HFFc6 (cell line): ENCODE data around the gene RASGRF2. TPM values are rescaled to one million over a fixed set of nuclear protein-coding genes. Genes with fewer than 3 reads are reported as not detected.

Experiments used
- DNase-seq: peaks from one replicate; pipeline ENCODE4 v3.0.0-alpha.2; 2018
- H3K27ac Mint-ChIP-seq: 2 replicates; pipeline ENCODE4 v1.8.0; 2020; ENCODE audit warnings: mild to moderate bottlenecking, mixed read lengths
- H3K27me3 Mint-ChIP-seq: 2 replicates; pipeline ENCODE4 v1.8.0; 2021; ENCODE audit warnings: mild to moderate bottlenecking, moderate library complexity, mixed read lengths; ENCODE audit not compliant: insufficient read depth
- H3K36me3 Mint-ChIP-seq: 2 replicates; pipeline ENCODE4 v1.8.0; 2021; ENCODE audit warnings: low read depth, mixed read lengths
- H3K4me1 Mint-ChIP-seq: 2 replicates; pipeline ENCODE4 v1.8.0; 2020; ENCODE audit warnings: low read depth, mixed read lengths
- H3K4me3 Mint-ChIP-seq: 2 replicates; pipeline ENCODE4 v1.8.0; 2020; ENCODE audit warnings: mild to moderate bottlenecking, moderate library complexity, mixed read lengths
- H3K9me3 Mint-ChIP-seq: 2 replicates; pipeline ENCODE4 v1.8.0; 2020; ENCODE audit warnings: mild to moderate bottlenecking, mixed read lengths
- total RNA-seq, 6 experiments: library from RNA; stranded (reverse); fragmentation: NEBNext Ultra II Directional; extraction: Animal tissue kit (Norgen Biotek cat#: 25700); gene quantifications; 2 replicates in 1 of 6; 3 replicates in 5 of 6; pipeline ENCODE4 v1.2.3, GENCODE V29; 2021
- TF ChIP-seq, protein P1 (sequence below): fragments of 200-600 bp; sonication (generic); IDR thresholded peaks from 2 replicates; pipeline ENCODE4 v1.5.0; 2021; ENCODE audit warnings: antibody characterized with exemption, mild to moderate bottlenecking

The RASGRF2 gene
- total RNA-seq, 6 experiments from 2014 or later = 0.21 to 0.97 (median 0.69) TPM

DNA sequence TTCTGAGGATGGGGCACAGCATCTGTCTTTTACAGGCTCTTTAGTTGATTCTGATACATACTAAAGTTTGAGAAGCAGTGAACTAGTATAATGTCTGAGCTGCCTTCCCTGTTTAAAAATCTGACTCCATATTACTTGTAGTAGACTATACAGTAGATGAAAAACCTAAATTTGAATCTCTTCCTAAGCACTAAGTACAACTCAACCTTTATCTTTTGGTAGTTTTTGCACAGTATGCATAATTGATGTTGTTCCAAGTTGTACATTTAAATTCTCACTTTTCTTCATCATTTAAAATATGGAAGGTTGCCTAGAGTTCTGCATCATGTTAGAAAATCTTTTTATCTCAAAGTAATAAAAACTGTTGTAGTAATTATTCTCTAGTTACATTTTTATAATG, 174.4 kb downstream of the RASGRF2 start:
- H3K27ac Mint-ChIP-seq = no peak overlapping the region
- no peak overlapping the region for H3K4me3 Mint-ChIP-seq
- H3K4me1 Mint-ChIP-seq = no peaks in the 10 kb centered on the region
- H3K36me3 Mint-ChIP-seq = no peaks in the 10 kb centered on the region
- TF ChIP-seq, protein P1, sequence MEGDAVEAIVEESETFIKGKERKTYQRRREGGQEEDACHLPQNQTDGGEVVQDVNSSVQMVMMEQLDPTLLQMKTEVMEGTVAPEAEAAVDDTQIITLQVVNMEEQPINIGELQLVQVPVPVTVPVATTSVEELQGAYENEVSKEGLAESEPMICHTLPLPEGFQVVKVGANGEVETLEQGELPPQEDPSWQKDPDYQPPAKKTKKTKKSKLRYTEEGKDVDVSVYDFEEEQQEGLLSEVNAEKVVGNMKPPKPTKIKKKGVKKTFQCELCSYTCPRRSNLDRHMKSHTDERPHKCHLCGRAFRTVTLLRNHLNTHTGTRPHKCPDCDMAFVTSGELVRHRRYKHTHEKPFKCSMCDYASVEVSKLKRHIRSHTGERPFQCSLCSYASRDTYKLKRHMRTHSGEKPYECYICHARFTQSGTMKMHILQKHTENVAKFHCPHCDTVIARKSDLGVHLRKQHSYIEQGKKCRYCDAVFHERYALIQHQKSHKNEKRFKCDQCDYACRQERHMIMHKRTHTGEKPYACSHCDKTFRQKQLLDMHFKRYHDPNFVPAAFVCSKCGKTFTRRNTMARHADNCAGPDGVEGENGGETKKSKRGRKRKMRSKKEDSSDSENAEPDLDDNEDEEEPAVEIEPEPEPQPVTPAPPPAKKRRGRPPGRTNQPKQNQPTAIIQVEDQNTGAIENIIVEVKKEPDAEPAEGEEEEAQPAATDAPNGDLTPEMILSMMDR = no peak
- DNase-seq = no peak
- no peaks in the 10 kb centered on the region for H3K9me3 Mint-ChIP-seq
- 0 out of 2 replicates have a peak, but pooled peaks cover 3% of the 10 kb centered on the region for H3K27me3 Mint-ChIP-seq

DNA sequence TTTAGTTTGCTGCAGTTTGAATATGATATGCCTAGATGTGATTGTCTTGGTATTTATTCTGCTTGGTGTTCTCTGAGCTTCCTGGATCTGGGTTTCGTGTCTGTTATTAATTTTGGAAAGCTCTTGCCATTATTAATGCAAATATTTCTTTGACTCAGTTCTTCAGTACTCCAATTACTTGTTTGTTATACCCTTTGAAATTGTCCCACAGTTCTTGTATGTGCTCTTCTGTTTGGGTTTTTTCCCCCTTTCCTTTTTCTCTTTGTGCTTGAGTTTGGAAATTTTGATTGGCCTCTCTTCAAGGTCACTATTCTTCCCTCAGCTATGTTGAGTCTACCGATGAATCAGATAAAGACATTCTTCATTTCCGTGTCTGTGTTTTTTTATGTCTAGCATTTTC, 176.4 kb downstream of the RASGRF2 start:
- Mint-ChIP-seq H3K9me3 (no peaks in the 10 kb centered on the region), H3K4me3 (no peak overlapping the region), H3K36me3 (no peaks in the 10 kb centered on the region), H3K27me3 (peaks cover 7% of the 10 kb centered on the region; the same call in 1 of the 2 replicates), H3K4me1 (no peaks in the 10 kb centered on the region), H3K27ac (no peak overlapping the region)
- DNase-seq = no peak
- TF ChIP-seq, protein P1 = no peak

DNA sequence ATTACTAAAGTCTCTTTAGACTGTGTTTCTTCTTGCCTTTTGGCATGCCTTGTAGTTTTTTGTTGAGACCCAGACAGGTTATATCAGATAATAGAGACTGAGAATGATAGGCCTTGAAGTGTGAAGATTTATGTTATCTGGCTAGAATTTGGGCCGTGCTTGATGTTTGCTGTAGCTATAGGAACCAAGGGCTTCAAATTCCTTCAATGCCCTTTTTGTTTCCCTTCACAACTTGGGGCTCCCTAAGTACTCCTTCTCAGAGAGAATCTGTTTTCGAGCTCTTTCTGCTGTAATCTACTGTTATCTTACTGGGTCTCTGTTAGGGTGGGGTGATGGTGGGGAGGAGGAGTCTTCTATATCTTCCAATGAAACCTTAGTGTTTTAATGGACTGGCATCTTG, 177.7 kb downstream of the RASGRF2 start:
- DNase-seq = no peak
- Mint-ChIP-seq H3K4me1 (no peaks in the 10 kb centered on the region), H3K9me3 (no peaks in the 10 kb centered on the region), H3K27me3 (peaks cover 8% of the 10 kb centered on the region; the same call in 1 of the 2 replicates), H3K4me3 (no peak overlapping the region), H3K27ac (no peak overlapping the region), H3K36me3 (no peaks in the 10 kb centered on the region)
- TF ChIP-seq, protein P1 = no peak

DNA sequence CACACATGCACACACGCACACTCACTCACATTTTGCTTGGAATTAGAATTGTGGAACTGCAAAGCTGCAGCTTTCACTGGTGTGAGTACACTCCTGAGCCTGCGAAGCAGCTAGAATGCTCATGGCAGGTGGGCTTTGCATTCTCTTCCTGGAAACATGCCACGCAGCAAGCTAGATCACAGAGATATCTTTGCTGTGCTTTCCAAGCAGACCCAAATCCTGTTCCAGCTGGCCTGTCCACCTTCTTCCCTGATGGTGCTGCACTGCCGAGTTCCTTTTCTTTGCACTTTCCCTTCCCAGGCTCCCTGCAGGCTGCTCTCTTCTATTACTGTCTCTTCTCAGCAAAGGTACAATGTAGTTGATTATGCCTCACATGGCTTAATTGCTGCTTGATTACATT, 180.3 kb downstream of the RASGRF2 start:
- H3K36me3 Mint-ChIP-seq = no peaks in the 10 kb centered on the region
- no peak overlapping the region for H3K4me3 Mint-ChIP-seq
- no peaks in the 10 kb centered on the region for H3K9me3 Mint-ChIP-seq
- TF ChIP-seq, protein P1 = no peak
- H3K4me1 Mint-ChIP-seq = no peaks in the 10 kb centered on the region
- DNase-seq = no peak
- H3K27me3 Mint-ChIP-seq = peaks cover 5% of the 10 kb centered on the region; the same call in 1 of the 2 replicates
- H3K27ac Mint-ChIP-seq = no peak overlapping the region

DNA sequence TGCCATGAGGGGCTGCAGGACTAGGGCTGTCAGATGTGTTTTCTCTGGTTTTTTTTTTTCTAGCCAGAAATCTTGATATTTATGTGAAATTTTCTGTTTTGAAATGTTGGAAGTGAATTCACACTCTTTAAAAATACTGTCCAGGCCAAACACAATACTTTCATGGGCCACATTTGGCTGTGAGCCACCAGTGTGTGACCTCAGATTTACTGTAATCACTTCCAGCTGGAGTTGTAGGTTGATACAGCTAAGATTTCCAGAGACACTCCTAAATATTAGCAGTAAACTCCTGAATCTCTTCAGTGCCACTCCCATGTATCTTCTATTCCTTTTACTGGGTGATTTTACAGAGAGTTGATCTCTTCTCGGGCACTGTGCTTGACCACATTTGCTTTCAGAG, 180.8 kb downstream of the RASGRF2 start:
- TF ChIP-seq, protein P1 = no peak
- H3K36me3 Mint-ChIP-seq = no peaks in the 10 kb centered on the region
- no peak overlapping the region for H3K4me3 Mint-ChIP-seq
- no peaks in the 10 kb centered on the region for H3K9me3 Mint-ChIP-seq
- no peak for DNase-seq
- no peak overlapping the region for H3K27ac Mint-ChIP-seq
- H3K27me3 Mint-ChIP-seq = peaks cover 5% of the 10 kb centered on the region; the same call in 1 of the 2 replicates
- H3K4me1 Mint-ChIP-seq = no peaks in the 10 kb centered on the region

DNA sequence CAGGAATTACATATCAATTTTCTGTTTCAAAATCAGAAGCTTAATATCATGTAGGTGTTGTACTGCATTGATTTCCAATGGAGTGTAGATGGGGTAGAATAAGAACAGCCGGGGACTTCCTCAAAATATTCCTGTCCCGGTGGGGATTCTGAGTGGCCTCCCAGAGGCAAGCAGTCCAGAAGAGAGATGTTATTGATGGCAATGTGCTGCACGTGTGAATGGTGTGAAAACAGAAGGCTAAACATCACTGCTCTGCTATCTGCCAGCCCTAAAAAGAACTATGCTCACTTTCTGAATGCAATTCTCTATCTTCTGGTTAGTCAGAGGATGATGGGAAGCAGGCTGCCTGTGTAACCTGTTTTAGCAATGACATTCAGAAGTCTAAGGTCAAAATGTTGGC, 181.9 kb downstream of the RASGRF2 start:
- no peaks in the 10 kb centered on the region for H3K4me1 Mint-ChIP-seq

More for the DNA sequence above, 181.9 kb downstream of the RASGRF2 start:
- Mint-ChIP-seq H3K27ac (no peak overlapping the region), H3K27me3 (peaks cover 11% of the 10 kb centered on the region; the same call in 1 of the 2 replicates), H3K9me3 (no peaks in the 10 kb centered on the region), H3K36me3 (no peaks in the 10 kb centered on the region), H3K4me3 (no peak overlapping the region)
- no peak for DNase-seq
- TF ChIP-seq, protein P1 = no peak
